ENCODE data around the gene SMC3.
"Not testable (repeated sequence)": the region's sequence is repeated elsewhere in the genome, so short reads cannot be mapped to it uniquely, and the experiment has no call there.

The SMC3 gene

GRCh38 chr10:110608087-110608486, 40.6 kb downstream of the SMC3 start:
- TF ChIP-seq CTCF (IDR thresholded peaks at IDR 0.05): no peak
- Histone ChIP-seq H3K4me1 (ENCODE audit: control insufficient read depth in 1 of 2, insufficient read depth in 1 of 2, low read depth in 1 of 2, low read length in 1 of 2) (no peaks in the 10 kb centered on the region), H3K9me3 (no peaks in the 10 kb centered on the region), H3K27ac (no peak overlapping the region), H3K36me3 (peaks cover 42% of the 10 kb centered on the region), H3K4me3 (ENCODE audit: low read depth in 1 of 2, low read length in 1 of 2) (no peak overlapping the region), H3K27me3 (no peaks in the 10 kb centered on the region)

GRCh38 chr10:110609605-110610004, 42.1 kb downstream of the SMC3 start:
- no peaks in the 10 kb centered on the region for H3K4me1 ChIP-seq (ENCODE audit: control insufficient read depth in 1 of 2, insufficient read depth in 1 of 2, low read depth in 1 of 2, low read length in 1 of 2)
- no peaks in the 10 kb centered on the region for H3K9me3 ChIP-seq
- no peak for TF ChIP-seq CTCF (IDR thresholded peaks at IDR 0.05)
- no peaks in the 10 kb centered on the region for H3K27me3 ChIP-seq
- no peak overlapping the region for H3K27ac ChIP-seq
- peaks cover 28% of the 10 kb centered on the region for H3K36me3 ChIP-seq
- H3K4me3 ChIP-seq (ENCODE audit: low read depth in 1 of 2, low read length in 1 of 2): no peak overlapping the region

- H3K36me3 ChIP-seq: peaks cover 21% of the 10 kb centered on the region
- no peak overlapping the region for H3K4me3 ChIP-seq (ENCODE audit: low read depth in 1 of 2, low read length in 1 of 2)
- no peaks in the 10 kb centered on the region for H3K4me1 ChIP-seq (ENCODE audit: control insufficient read depth in 1 of 2, insufficient read depth in 1 of 2, low read depth in 1 of 2, low read length in 1 of 2)
- no peaks in the 10 kb centered on the region for H3K9me3 ChIP-seq
- no peaks in the 10 kb centered on the region for H3K27me3 ChIP-seq
- no peak overlapping the region for H3K27ac ChIP-seq
- peak; percentile 24 for TF ChIP-seq CTCF (IDR thresholded peaks at IDR 0.05)
These were observed 42.8 kb downstream of the SMC3 start for GRCh38 chr10:110610308-110610774.

- H3K36me3 ChIP-seq: peaks cover 16% of the 10 kb centered on the region
- not testable (repeated sequence) for H3K4me3 ChIP-seq (ENCODE audit: low read depth in 1 of 2, low read length in 1 of 2); H3K4me1 ChIP-seq (ENCODE audit: control insufficient read depth in 1 of 2, insufficient read depth in 1 of 2, low read depth in 1 of 2, low read length in 1 of 2); H3K9me3 ChIP-seq; H3K27me3 ChIP-seq; H3K27ac ChIP-seq
These were observed 43.3 kb downstream of the SMC3 start for GRCh38 chr10:110610781-110611180.

- peaks cover 3% of the 10 kb centered on the region for H3K36me3 ChIP-seq
- H3K9me3 ChIP-seq: no peaks in the 10 kb centered on the region
- no peak overlapping the region for H3K4me3 ChIP-seq (ENCODE audit: low read depth in 1 of 2, low read length in 1 of 2)
- H3K27me3 ChIP-seq: no peaks in the 10 kb centered on the region
- H3K27ac ChIP-seq: no peak overlapping the region
- H3K4me1 ChIP-seq (ENCODE audit: control insufficient read depth in 1 of 2, insufficient read depth in 1 of 2, low read depth in 1 of 2, low read length in 1 of 2): no peaks in the 10 kb centered on the region
- no peak for TF ChIP-seq CTCF (IDR thresholded peaks at IDR 0.05)
These were observed 44.6 kb downstream of the SMC3 start for GRCh38 chr10:110612087-110612486.

GRCh38 chr10:110612629-110613028, 45.1 kb downstream of the SMC3 start:
- Histone ChIP-seq H3K4me1 (ENCODE audit: control insufficient read depth in 1 of 2, insufficient read depth in 1 of 2, low read depth in 1 of 2, low read length in 1 of 2) (no peaks in the 10 kb centered on the region), H3K27me3 (no peaks in the 10 kb centered on the region), H3K36me3 (no peaks in the 10 kb centered on the region), H3K4me3 (ENCODE audit: low read depth in 1 of 2, low read length in 1 of 2) (no peak overlapping the region), H3K9me3 (no peaks in the 10 kb centered on the region), H3K27ac (no peak overlapping the region)
- TF ChIP-seq CTCF (IDR thresholded peaks at IDR 0.05): no peak
